Thoracic aorta (tissue), 2 donors: ENCODE data around the gene RDH5. TPM values are rescaled to one million over a fixed set of nuclear protein-coding genes. Genes with fewer than 3 reads are reported as not detected.

Experiments used
- ATAC-seq: fragments of 150-250 bp; one replicate; pipeline ENCODE4 v1.8.0; 2017; ENCODE audit warnings: low read depth; ENCODE audit not compliant: insufficient number of reproducible peaks, low FRiP score
- DNase-seq: peaks from one replicate; pipeline ENCODE4 v3.0.0-alpha.2; 2020; ENCODE audit warnings: low spot score
- H3K27ac ChIP-seq, 2 donors: fragments of 200-600 bp; sonication (generic); 1 replicate in 1 of 2; 2 replicates in 1 of 2; pipeline ENCODE4 v1.5.1; 2016; ENCODE audit warnings: mild to moderate bottlenecking in 2 of 2, moderate library complexity in 2 of 2
- H3K27me3 ChIP-seq: fragments of 200-600 bp; sonication (generic); replicated peaks from 2 replicates; pipeline ENCODE4 v1.6.0; 2016; ENCODE audit warnings: mild to moderate bottlenecking; ENCODE audit not compliant: insufficient read depth
- H3K36me3 ChIP-seq: fragments of 200-600 bp; sonication (generic); one replicate; pipeline ENCODE4 v1.5.1; 2016
- H3K4me1 ChIP-seq, 2 donors: fragments of 200-600 bp; sonication (generic); 1 replicate in 1 of 2; 2 replicates in 1 of 2; pipeline versions ENCODE4 v1.5.1 to v1.6.0; 2016; ENCODE audit warnings: low read depth in 2 of 2, mild to moderate bottlenecking in 1 of 2; ENCODE audit not compliant: control insufficient read depth in 1 of 2
- H3K4me3 ChIP-seq: fragments of 200-600 bp; sonication (generic); 2 replicates; pipeline ENCODE4 v1.5.1; 2016; ENCODE audit warnings: mild to moderate bottlenecking
- H3K9me3 ChIP-seq: fragments of 200-600 bp; sonication (generic); 2 replicates; pipeline ENCODE4 v1.5.1; 2016
- total RNA-seq, 2 donors: library from RNA; depleted of rRNA; stranded (reverse); fragments of >200 nt; gene quantifications; one replicate each; pipeline versions ENCODE4 v1.1.0 to v1.2.3, GENCODE V29; 2016
- TF ChIP-seq, protein P1 (sequence below): fragments of 200-600 bp; sonication (generic); IDR thresholded peaks from one replicate; pipeline ENCODE4 v1.5.1; 2019; ENCODE audit warnings: antibody characterized with exemption

Gene RDH5, protein sequence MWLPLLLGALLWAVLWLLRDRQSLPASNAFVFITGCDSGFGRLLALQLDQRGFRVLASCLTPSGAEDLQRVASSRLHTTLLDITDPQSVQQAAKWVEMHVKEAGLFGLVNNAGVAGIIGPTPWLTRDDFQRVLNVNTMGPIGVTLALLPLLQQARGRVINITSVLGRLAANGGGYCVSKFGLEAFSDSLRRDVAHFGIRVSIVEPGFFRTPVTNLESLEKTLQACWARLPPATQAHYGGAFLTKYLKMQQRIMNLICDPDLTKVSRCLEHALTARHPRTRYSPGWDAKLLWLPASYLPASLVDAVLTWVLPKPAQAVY
- total RNA-seq = 10 to 100 TPM; 24.4 to 29.5 TPM

DNA sequence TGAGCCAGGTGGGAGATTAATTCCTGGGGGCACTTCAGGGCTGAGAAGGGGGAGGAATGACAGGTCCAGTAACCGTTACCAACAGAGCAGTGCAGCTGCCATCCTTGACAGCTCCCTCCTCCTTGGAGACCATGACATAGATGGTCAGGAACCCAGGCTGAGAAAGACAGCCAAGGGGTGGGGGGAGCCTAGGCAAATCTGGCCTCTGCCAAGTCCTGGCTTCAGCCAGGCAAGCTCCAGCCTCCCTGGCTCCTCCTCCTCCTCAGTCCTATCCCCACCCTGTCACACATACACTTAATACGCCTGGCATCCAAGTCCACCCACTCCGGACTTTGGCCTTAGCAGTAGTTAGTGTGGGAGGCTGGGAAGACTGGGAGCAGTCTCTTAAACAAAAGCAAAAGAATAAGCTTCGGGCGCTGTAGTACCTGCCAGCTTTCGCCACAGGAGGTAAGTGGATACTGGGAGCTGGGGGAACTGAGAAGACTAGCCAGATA, at the start of gene RDH5:
RDH5 (plus strand) TSS at position 323 of the 494 bp plus-strand sequence. CDS start 792 bp downstream, outside the sequence.
- H3K4me3 ChIP-seq = peak within 1 kb of the TSS; percentile 54
- DNase-seq (peak; percentile 74), ATAC-seq (peak; percentile 26)
- H3K27ac ChIP-seq = peak within 1 kb of the TSS; percentile 92 to 95
- H3K9me3 ChIP-seq = no peaks in the 10 kb centered on the region
- peaks cover 6% of the 10 kb centered on the region for H3K36me3 ChIP-seq
- H3K4me1 ChIP-seq = peaks cover 49 to 89% of the 10 kb centered on the region in 2 donors
- H3K27me3 ChIP-seq = no peaks in the 10 kb centered on the region
- TF ChIP-seq, protein P1, sequence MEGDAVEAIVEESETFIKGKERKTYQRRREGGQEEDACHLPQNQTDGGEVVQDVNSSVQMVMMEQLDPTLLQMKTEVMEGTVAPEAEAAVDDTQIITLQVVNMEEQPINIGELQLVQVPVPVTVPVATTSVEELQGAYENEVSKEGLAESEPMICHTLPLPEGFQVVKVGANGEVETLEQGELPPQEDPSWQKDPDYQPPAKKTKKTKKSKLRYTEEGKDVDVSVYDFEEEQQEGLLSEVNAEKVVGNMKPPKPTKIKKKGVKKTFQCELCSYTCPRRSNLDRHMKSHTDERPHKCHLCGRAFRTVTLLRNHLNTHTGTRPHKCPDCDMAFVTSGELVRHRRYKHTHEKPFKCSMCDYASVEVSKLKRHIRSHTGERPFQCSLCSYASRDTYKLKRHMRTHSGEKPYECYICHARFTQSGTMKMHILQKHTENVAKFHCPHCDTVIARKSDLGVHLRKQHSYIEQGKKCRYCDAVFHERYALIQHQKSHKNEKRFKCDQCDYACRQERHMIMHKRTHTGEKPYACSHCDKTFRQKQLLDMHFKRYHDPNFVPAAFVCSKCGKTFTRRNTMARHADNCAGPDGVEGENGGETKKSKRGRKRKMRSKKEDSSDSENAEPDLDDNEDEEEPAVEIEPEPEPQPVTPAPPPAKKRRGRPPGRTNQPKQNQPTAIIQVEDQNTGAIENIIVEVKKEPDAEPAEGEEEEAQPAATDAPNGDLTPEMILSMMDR = no peak

DNA sequence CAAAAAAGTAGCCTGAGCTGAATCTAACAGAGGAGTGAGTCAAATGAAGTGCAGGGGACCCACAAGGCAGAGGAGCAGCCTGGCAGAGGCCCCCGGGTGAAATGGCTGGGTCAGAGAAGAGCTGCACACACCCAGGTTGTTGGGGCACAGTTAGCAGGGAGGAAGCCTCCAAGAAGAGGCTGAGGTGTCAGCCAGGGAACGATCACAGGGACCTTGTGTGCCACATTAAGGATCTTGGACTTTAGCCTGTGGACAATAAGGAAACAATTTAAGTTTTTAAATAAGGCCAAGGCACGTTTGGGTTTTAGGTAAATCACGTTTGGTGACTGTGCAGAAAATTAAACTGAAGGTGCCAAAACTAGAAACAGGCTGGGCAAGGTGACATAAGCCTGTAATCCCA, 48.4 kb upstream of the RDH5 start:
- Histone ChIP-seq H3K4me3 (no peak overlapping the region), H3K4me1 (no peaks in the 10 kb centered on the region), H3K36me3 (no peaks in the 10 kb centered on the region), H3K9me3 (no peaks in the 10 kb centered on the region), H3K27me3 (no peaks in the 10 kb centered on the region), H3K27ac (no peak overlapping the region)
- TF ChIP-seq, protein P1 = no peak
- DNase-seq = no peak
- no peak for ATAC-seq

DNA sequence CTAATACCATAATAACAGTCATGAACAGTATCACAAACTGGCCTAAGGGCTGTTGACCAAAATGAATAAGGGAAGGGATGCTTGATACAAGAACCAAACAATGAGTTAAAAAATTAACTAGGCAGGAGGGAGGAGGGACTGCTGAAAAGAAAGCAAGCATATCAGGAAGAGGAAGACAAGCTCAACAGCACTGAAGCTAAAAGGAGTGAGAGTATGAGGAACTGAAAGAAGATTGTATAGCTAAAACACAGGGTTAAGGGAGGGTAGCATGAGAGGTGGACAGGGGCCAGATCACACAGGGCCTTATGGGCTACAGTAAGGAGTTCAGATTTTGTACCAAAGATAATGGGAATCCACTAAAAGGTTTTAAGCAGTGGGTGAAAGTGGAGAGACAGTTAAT, 46.6 kb upstream of the RDH5 start:
- no peaks in the 10 kb centered on the region for H3K4me1 ChIP-seq
- H3K4me3 ChIP-seq = no peak overlapping the region
- ATAC-seq = no peak

DNA sequence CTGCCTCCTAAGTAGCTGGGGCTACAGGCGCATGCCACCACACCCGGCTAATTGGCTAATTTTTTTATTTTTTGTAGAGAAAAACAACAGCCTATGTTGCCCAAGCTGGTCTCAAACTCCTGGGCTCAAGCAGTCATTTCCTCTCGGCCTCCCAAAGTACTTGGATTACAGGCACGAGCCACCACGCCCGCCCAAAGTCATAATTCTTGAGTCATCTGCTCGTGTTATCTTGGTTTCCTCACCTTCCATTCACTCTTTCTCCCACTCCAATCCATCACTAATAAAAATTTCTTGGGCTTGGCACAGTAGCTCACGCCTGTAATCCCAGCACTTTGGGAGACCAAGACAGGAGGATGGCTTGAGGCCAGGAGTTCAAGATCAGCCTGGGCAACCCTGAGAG, 44.5 kb upstream of the RDH5 start:
- no peaks in the 10 kb centered on the region for H3K36me3 ChIP-seq
- no peaks in the 10 kb centered on the region for H3K4me1 ChIP-seq
- no peak overlapping the region for H3K4me3 ChIP-seq
- TF ChIP-seq, protein P1 = no peak
- no peaks in the 10 kb centered on the region for H3K9me3 ChIP-seq
- ATAC-seq (no peak), DNase-seq (no peak)
- H3K27ac ChIP-seq = no peak overlapping the region
- no peaks in the 10 kb centered on the region for H3K27me3 ChIP-seq

More for the DNA sequence above, 46.6 kb upstream of the RDH5 start:
- no peaks in the 10 kb centered on the region for H3K36me3 ChIP-seq
- no peaks in the 10 kb centered on the region for H3K9me3 ChIP-seq
- H3K27ac ChIP-seq = no peak overlapping the region
- no peak for DNase-seq
- TF ChIP-seq, protein P1 = no peak
- no peaks in the 10 kb centered on the region for H3K27me3 ChIP-seq

DNA sequence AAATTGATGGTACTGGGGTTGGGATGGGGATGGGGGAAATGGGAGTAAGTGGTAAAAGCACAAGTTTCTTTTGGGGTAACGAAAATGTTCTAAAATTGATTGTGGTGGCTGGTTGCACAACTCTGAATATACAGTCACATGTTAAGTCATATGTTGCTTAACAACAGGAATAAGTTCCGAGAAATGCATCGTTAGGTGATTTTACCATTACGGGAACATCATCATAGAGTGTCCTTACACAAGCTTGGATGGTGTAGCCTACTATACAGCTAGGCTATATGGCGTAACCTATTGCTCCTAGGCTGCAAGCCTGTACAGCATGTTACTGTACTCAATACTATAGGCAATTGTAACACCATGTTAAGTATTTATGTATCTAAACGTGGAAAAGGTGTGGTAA, 43.5 kb upstream of the RDH5 start:
- Histone ChIP-seq H3K27me3 (no peaks in the 10 kb centered on the region), H3K27ac (no peak overlapping the region), H3K9me3 (no peaks in the 10 kb centered on the region), H3K4me1 (peaks cover 3 to 7% of the 10 kb centered on the region in 2 donors), H3K36me3 (no peaks in the 10 kb centered on the region), H3K4me3 (no peak overlapping the region)
- DNase-seq (no peak), ATAC-seq (no peak)
- TF ChIP-seq, protein P1 = no peak
